Neural cell (in vitro differentiated cells): ENCODE data around the gene MAP2K1.

Experiments
- EP300 ChIP-seq: fragments of 450-650 bp; conservative IDR thresholded peaks from 2 replicates; pipeline ENCODE4 v1.6.1; 2014; ENCODE audit warnings: antibody characterized with exemption, mild to moderate bottlenecking, moderate library complexity; ENCODE audit not compliant: poor library complexity, severe bottlenecking
- EZH2 ChIP-seq: fragments of 200-600, 300-800 bp; shearing (Covaris generic), sonication (generic); IDR thresholded peaks from 2 replicates; pipeline ENCODE4 v1.6.1; 2014; ENCODE audit warnings: antibody characterized with exemption, low read length, borderline replicate concordance, mild to moderate bottlenecking; ENCODE audit not compliant: insufficient read depth, poor library complexity, severe bottlenecking
- MXI1 ChIP-seq: fragments of 450-650 bp; conservative IDR thresholded peaks from 2 replicates; pipeline ENCODE4 v1.6.1; 2014; ENCODE audit warnings: antibody characterized with exemption, mild to moderate bottlenecking; ENCODE audit not compliant: poor library complexity, severe bottlenecking
- TAF1 ChIP-seq: IDR thresholded peaks from 2 replicates; pipeline ENCODE4 v1.6.1; 2012; ENCODE audit warnings: low read depth
- TF ChIP-seq, protein P1 (sequence below): fragments of 450-650 bp; IDR thresholded peaks from 2 replicates; pipeline ENCODE4 v1.5.1; 2014; ENCODE audit warnings: antibody characterized with exemption, mild to moderate bottlenecking, moderate library complexity; ENCODE audit not compliant: poor library complexity, severe bottlenecking

DNA sequence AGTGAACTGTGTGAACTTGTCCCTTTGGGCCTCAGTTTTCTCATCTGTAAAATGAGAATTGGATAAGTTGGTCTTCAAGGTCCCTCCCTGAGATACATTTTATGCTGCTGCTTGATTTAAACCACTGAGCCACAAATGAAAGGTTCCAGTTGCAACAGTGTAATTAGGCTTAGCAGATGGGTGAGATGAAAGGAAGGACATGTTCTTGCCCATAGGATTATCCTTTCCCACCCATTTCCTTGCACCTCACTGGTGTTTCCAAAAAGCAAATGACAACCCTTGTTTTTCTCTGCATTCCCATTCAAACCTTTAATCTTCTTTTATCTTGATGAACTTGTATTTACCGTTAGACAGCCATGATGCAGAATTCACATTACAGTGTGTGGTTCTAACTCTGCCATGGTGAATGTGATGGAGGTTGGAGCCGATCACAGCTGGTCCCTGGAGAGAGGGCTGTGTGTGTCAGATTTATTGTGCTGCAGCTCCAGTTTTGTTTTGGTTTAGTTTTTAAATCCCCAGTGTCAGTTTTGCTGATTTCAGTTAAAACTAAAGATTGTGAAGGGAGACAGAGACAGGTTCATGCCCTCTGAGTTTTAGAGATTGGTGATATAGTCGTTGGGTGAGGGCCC lies 44.0 kb downstream of the MAP2K1 start:
- no peak for TF ChIP-seq EP300
- no peak for TF ChIP-seq EZH2
- TF ChIP-seq, protein P1, sequence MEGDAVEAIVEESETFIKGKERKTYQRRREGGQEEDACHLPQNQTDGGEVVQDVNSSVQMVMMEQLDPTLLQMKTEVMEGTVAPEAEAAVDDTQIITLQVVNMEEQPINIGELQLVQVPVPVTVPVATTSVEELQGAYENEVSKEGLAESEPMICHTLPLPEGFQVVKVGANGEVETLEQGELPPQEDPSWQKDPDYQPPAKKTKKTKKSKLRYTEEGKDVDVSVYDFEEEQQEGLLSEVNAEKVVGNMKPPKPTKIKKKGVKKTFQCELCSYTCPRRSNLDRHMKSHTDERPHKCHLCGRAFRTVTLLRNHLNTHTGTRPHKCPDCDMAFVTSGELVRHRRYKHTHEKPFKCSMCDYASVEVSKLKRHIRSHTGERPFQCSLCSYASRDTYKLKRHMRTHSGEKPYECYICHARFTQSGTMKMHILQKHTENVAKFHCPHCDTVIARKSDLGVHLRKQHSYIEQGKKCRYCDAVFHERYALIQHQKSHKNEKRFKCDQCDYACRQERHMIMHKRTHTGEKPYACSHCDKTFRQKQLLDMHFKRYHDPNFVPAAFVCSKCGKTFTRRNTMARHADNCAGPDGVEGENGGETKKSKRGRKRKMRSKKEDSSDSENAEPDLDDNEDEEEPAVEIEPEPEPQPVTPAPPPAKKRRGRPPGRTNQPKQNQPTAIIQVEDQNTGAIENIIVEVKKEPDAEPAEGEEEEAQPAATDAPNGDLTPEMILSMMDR: no peak
- TF ChIP-seq MXI1: no peak
- TF ChIP-seq TAF1: no peak
